PC-3 (cell line): ENCODE results near the gene UACA.

Experiments
- EZH2 ChIP-seq: fragments of 300-600 bp; sonication (generic); IDR thresholded peaks from one replicate; pipeline ENCODE4 v1.6.1; 2017; ENCODE audit warnings: antibody characterized with exemption, mild to moderate bottlenecking, low read length; ENCODE audit not compliant: unreplicated experiment
- TF ChIP-seq, protein P1 (sequence below): fragments of 300-600 bp; sonication (generic); conservative IDR thresholded peaks from 2 replicates; pipeline ENCODE4 v1.5.1; 2017; ENCODE audit warnings: antibody characterized with exemption, low read depth, mild to moderate bottlenecking, low read length

DNA sequence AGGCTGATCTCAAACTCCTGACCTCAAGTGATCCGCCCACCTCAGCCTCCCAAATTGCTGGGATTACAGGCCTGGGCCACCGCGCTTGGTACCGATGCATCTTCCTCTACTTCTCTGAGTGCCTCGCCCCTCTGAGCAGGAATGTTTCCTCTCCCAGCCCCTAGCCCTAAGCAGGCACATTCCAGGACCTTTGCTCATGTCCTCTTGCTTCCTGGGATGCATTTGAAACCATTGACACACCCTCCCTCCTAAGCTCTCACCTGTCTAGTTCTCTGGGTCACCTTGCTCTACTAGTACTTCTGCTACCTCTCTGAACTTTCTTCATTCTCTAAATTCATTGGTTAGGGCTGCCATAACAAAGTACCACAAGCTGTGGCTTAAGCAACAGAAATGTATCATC lies 17.9 kb upstream of the UACA start:
- TF ChIP-seq, protein P1, sequence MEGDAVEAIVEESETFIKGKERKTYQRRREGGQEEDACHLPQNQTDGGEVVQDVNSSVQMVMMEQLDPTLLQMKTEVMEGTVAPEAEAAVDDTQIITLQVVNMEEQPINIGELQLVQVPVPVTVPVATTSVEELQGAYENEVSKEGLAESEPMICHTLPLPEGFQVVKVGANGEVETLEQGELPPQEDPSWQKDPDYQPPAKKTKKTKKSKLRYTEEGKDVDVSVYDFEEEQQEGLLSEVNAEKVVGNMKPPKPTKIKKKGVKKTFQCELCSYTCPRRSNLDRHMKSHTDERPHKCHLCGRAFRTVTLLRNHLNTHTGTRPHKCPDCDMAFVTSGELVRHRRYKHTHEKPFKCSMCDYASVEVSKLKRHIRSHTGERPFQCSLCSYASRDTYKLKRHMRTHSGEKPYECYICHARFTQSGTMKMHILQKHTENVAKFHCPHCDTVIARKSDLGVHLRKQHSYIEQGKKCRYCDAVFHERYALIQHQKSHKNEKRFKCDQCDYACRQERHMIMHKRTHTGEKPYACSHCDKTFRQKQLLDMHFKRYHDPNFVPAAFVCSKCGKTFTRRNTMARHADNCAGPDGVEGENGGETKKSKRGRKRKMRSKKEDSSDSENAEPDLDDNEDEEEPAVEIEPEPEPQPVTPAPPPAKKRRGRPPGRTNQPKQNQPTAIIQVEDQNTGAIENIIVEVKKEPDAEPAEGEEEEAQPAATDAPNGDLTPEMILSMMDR: no peak
- TF ChIP-seq EZH2: no peak
